AG09309 (cell line): Measurements from ENCODE around the gene PKP2.

Experiments used
- DNase-seq: peaks from one replicate; pipeline ENCODE4 v3.0.0-alpha.2; 2010; ENCODE audit warnings: low read depth
- H3K4me3 ChIP-seq: 2 replicates; pipeline ENCODE4 v1.5.1; 2011; ENCODE audit warnings: mild to moderate bottlenecking, low read depth, low read length, moderate library complexity; ENCODE audit not compliant: control insufficient read depth
- CTCF ChIP-seq: IDR thresholded peaks from 2 replicates; pipeline ENCODE4 v1.5.1; 2011; ENCODE audit warnings: mild to moderate bottlenecking, low read depth, low read length, inconsistent platforms; ENCODE audit not compliant: insufficient read depth, control insufficient read depth; ENCODE audit errors: missing control alignments

PKP2 gene

GRCh38 chr12:32921397-32921796 is 24.8 kb upstream of the PKP2 start:
- no peak for TF ChIP-seq CTCF
- no peak overlapping the region for H3K4me3 ChIP-seq
- no peak for DNase-seq

GRCh38 chr12:32920506-32921085 is 24.0 kb upstream of the PKP2 start:
- no peak for DNase-seq
- H3K4me3 ChIP-seq: no peak overlapping the region
- TF ChIP-seq CTCF: no peak

DNA sequence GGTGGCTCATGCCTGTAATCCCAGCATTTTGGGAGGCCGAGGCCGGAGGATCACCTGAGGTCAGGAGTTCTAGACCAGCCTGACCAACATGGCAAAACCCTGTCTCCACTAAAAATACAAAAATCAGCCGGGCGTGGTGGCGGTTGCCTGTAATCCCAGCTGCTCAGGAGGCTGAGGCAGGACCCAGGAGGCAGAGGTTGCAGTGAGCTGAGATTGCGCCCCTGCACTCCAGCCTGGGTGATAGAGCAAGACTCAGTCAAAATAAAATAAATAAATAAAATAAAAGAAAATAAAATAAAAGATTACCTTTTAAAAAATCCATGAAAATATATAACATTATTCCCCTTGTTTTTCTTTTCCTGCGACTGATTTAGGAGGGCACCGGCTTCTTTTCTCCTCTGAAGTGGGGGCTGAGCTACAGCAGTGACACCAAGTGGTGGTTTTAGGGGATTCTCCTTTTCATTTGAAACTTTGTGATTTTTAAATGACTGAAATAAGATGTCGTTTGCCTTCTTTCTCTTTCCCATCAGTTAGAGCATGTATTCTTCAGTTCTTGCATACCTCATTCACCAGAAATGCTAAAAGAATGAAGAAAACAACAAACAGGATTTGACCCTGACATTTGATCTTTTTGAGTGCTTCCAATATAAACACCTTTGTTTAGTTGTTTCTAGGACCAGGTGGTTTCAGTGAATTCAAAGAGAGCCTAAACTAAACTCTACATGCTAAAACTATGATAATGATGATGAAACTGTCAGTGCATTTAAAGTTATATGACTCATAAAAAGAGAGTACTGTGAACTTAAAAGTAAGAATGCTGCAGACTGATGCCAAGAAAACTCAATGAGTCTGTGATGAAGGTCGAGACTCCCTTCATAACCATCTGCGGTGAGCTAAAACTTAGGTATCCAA is 22.6 kb upstream of the PKP2 start:
- H3K4me3 ChIP-seq: no peak overlapping the region
- no peak for TF ChIP-seq CTCF
- no peak for DNase-seq

- no peak for TF ChIP-seq CTCF
- H3K4me3 ChIP-seq: no peak overlapping the region
- no peak for DNase-seq
Observed at GRCh38 chr12:32917094-32917611, 20.6 kb upstream of the PKP2 start.

DNA sequence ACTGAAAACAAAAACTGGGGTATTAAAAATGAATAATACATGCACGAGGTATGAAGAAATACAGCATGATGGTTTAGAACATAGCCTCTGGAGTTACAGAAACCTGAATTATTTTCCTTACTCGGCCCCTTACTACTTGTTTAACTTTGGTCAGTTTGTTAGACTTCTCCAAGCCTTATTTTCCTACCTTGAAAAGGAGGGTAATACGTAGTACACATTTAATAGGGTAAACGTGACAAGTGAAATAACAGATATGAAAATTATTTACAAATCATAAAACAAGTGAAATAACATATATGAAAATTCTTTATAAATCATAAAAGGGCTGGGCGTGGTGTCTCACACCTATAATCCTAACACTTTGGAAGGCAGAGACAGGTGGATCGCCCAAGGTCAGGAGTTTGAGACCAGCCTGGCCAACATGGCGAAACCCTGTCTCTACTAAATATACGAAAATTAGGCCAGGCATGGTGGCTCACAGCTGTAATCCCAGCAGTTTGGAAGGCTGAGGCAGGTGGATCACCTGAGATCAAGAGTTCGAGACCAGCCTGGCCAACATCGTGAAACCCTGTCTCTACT is 11.4 kb upstream of the PKP2 start:
- DNase-seq: no peak
- no peak overlapping the region for H3K4me3 ChIP-seq
- no peak for TF ChIP-seq CTCF

GRCh38 chr12:32907166-32907565 is 10.6 kb upstream of the PKP2 start:
- TF ChIP-seq CTCF: no peak
- no peak overlapping the region for H3K4me3 ChIP-seq
- DNase-seq: no peak
